HAP-1 (cell line): Measurements from ENCODE around the gene RIMBP2.
"Not testable (repeated sequence)": the region's sequence is repeated elsewhere in the genome, so short reads cannot be mapped to it uniquely, and the experiment has no call there.

Source experiments
- DNase-seq, 2 experiments: peaks; one replicate each; pipeline ENCODE4 v3.0.0-alpha.2; 2016 to 2020; ENCODE audit warnings: low spot score in 2 of 2
- H3K27me3 ChIP-seq: fragments of 250-450 bp; sonication (Bioruptor Pico); 2 replicates; pipeline ENCODE4 v1.5.1; 2020; ENCODE audit warnings: low read depth, mild to moderate bottlenecking, moderate library complexity
- H3K36me3 ChIP-seq: fragments of 250-450 bp; sonication (Bioruptor Pico); replicated peaks from 2 replicates; pipeline ENCODE4 v1.5.1; 2020; ENCODE audit warnings: mild to moderate bottlenecking
- H3K4me1 ChIP-seq: fragments of 250-450 bp; sonication (Bioruptor Pico); 2 replicates; pipeline ENCODE4 v1.5.1; 2020; ENCODE audit warnings: mild to moderate bottlenecking
- H3K4me3 ChIP-seq: fragments of 250-450 bp; sonication (Bioruptor Pico); 2 replicates; pipeline ENCODE4 v1.5.1; 2020; ENCODE audit warnings: mild to moderate bottlenecking, moderate library complexity
- H3K9me3 ChIP-seq: fragments of 250-450 bp; sonication (Bioruptor Pico); 2 replicates; pipeline ENCODE4 v1.5.1; 2020; ENCODE audit warnings: mild to moderate bottlenecking, moderate library complexity
- in situ Hi-C: fragments of 300-500 bp; cut with MboI; formaldehyde crosslinking; loops from 3 replicates; pipeline ENCODE4 v1.14.3; 2020; ENCODE audit warnings: low sequenced_read_pairs, inconsistent platforms, mixed read lengths

Gene RIMBP2, protein sequence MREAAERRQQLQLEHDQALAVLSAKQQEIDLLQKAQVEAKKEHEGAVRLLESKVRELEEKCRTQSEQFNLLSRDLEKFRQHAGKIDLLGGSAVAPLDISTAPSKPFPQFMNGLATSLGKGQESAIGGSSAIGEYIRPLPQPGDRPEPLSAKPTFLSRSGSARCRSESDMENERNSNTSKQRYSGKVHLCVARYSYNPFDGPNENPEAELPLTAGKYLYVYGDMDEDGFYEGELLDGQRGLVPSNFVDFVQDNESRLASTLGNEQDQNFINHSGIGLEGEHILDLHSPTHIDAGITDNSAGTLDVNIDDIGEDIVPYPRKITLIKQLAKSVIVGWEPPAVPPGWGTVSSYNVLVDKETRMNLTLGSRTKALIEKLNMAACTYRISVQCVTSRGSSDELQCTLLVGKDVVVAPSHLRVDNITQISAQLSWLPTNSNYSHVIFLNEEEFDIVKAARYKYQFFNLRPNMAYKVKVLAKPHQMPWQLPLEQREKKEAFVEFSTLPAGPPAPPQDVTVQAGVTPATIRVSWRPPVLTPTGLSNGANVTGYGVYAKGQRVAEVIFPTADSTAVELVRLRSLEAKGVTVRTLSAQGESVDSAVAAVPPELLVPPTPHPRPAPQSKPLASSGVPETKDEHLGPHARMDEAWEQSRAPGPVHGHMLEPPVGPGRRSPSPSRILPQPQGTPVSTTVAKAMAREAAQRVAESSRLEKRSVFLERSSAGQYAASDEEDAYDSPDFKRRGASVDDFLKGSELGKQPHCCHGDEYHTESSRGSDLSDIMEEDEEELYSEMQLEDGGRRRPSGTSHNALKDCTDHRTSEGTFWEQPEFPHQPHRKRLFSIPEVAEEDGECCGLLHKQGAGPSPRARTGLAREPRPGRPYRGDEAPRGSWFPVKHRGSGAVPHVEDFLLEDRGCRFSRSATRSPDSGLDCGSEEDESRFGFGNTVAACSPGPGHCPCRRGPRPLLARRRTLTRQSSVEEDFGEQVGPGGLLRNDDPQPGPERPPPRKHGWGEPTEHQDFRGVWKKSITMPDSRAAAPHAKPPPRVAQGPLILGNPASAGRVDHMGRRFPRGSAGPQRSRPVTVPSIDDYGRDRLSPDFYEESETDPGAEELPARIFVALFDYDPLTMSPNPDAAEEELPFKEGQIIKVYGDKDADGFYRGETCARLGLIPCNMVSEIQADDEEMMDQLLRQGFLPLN (N-terminal part only)

DNA sequence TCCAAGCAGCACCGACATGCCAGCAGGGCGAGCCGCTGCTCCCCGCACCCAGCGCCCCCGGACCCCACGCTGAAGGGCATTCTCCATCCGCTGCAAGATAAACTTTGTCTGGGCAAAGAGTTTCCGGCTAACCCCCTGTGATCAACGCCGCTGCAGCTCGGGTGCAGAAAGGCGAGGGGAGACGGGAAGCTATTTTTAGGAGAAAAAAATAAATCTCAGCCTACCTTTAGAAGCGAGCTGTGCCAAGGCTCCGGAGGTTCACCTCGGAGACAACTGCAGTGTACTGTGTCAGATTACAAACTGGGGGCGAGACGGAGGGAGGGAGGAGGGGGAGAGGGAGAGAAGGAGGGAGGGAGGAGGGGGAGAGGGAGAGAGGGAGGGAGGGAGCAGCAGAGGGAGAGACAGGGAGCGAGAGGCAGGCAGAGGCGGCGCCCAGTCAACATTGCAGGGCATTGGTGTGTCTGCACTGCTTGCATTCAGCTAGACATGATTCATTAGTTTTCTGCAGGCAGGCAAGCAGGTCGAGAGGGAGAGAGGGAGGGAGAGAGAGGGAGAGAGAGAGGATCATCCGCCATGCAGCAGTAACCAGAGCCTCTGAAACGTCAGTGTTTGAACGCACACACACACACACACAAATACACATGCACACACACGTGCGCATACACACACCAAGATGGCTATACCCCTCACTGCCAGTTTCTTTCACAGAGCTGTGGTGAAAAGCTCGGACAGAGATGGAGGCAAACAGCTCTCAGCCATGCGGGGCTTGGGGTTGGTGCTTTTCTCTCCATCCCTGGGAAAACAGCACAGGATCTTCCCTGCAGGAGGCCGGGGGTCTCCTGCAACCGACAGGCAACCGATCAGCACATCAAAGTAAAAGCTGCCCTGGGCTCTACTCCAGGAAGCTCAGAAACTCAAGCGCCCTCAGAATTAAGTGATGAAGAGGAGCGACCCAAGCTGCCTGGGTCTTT lies at the start of gene RIMBP2:
RIMBP2 (minus strand) TSS at position 302 of the 971 bp plus-strand sequence. CDS start 237,286 bp downstream, outside the sequence.
- no peaks in the 10 kb centered on the region for H3K4me1 ChIP-seq
- H3K27me3 ChIP-seq, result peaks cover 42% of the 10 kb centered on the region
- H3K4me3 ChIP-seq, result peak within 1 kb of the TSS; percentile 9
- no peaks in the 10 kb centered on the region for H3K9me3 ChIP-seq
- H3K36me3 ChIP-seq, result no peaks in the 10 kb centered on the region
- in situ Hi-C loops, result no loop called here
- peak in 1 of 2 experiments; percentile 40 for DNase-seq

DNA sequence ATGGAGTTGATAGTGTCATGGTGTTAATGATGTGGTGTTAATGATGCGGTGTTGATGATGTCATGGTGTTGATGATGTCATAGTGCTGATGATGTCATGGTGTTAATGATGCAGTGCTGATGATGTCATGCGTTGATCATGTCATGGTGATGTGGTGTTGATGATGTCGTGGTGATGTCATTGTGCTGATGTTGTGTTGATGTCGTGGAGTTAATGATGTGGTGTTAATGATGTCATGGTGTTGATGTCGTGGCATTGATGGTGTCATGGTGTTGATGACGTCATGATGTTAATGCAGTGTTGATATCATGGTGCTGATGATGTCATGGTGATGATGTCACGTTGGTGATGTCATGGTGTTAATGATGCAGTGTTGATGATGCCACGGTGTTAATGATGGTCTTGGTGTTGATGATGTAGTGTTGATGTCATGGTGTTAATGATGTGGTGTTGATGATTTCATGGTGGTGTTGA lies 49.1 kb upstream of the RIMBP2 start:
- peaks cover 14% of the 10 kb centered on the region for H3K27me3 ChIP-seq
- DNase-seq, result no peak
- no peak overlapping the region for H3K4me3 ChIP-seq
- H3K36me3 ChIP-seq, result no peaks in the 10 kb centered on the region
- no peaks in the 10 kb centered on the region for H3K4me1 ChIP-seq
- in situ Hi-C loops, result no loop called here
- no peaks in the 10 kb centered on the region for H3K9me3 ChIP-seq

DNA sequence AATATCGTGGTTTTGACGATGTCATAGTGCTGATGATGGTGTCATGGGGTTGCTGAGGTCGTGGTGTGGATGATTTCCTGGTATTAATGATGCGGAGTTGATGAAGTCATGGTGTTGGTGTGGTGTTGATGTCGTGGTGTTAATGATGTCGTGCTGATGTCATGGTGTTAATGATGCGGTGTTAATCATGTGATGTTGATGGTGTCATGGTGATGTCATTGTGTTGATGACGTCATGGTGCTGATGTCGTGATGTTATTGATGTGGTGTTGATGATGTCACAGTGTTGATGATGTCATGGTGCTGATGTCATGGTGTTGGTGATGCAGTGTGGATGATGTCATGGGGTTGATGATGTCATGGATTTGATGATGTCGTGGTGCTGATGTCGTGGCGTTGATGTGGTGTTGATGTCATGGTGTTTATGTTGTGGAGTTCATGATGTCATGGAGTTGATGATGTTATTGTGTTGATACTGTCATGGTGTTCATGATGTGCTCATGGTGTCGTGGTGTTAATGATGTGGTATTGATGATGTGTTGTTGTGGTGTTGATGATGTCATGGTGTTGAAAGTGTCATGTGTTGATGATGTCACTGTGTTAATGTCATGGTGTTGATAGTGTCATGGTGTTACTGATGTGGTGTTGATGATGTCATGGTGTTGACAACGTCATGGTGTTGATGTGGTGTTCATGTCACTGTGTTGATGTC lies 48.5 kb upstream of the RIMBP2 start:
- peak in 1 of 2 experiments; percentile 37 for DNase-seq
- Histone ChIP-seq H3K4me1 (no peaks in the 10 kb centered on the region), H3K9me3 (no peaks in the 10 kb centered on the region), H3K4me3 (no peak overlapping the region), H3K36me3 (no peaks in the 10 kb centered on the region), H3K27me3 (peaks cover 14% of the 10 kb centered on the region)
- in situ Hi-C loops, result no loop called here

DNA sequence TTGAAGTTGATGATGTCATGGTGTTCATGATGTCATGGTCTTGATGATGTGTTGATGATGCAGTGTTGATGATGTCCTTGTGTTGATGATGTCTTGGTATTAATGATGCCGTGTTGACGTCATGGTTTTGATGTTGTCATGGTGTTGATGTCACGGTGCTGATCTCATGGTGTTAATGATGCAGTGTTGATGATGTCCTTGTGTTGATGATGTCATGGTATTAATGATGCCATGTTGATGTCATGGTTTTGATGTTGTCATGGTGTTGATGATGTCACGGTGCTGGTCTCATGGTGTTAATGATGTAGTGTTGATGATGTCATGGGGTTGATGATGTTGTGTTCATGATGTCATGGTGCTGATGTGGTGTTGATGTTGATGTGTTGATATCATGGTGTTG lies 48.0 kb upstream of the RIMBP2 start:
- DNase-seq, result no peak
- Histone ChIP-seq H3K4me3 (no peak overlapping the region), H3K27me3 (peaks cover 14% of the 10 kb centered on the region), H3K4me1 (no peaks in the 10 kb centered on the region), H3K9me3 (no peaks in the 10 kb centered on the region), H3K36me3 (no peaks in the 10 kb centered on the region)
- in situ Hi-C loops, result no loop called here

DNA sequence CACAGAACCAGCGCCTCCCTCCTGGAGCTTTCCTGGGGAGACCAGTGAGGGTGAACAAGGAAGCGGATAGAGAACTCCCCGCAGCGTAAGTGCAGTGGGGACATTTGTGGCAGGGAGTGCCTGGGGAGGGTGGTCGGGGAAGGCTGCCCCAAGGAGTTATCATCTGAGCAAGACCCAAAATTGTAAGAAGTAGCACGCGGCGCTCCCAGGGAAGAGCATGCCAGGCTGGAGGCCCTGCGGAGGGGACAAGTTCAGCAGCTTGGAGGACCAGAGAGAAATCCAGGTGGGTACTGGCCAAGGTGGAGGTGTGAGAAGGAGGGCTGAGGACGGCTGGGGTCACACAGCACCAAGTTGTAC lies 46.2 kb upstream of the RIMBP2 start:
- Histone ChIP-seq H3K4me3 (no peak overlapping the region), H3K4me1 (no peaks in the 10 kb centered on the region), H3K9me3 (no peaks in the 10 kb centered on the region), H3K27me3 (peaks cover 14% of the 10 kb centered on the region), H3K36me3 (no peaks in the 10 kb centered on the region)
- DNase-seq, result no peak
- in situ Hi-C loops, result no loop called here

DNA sequence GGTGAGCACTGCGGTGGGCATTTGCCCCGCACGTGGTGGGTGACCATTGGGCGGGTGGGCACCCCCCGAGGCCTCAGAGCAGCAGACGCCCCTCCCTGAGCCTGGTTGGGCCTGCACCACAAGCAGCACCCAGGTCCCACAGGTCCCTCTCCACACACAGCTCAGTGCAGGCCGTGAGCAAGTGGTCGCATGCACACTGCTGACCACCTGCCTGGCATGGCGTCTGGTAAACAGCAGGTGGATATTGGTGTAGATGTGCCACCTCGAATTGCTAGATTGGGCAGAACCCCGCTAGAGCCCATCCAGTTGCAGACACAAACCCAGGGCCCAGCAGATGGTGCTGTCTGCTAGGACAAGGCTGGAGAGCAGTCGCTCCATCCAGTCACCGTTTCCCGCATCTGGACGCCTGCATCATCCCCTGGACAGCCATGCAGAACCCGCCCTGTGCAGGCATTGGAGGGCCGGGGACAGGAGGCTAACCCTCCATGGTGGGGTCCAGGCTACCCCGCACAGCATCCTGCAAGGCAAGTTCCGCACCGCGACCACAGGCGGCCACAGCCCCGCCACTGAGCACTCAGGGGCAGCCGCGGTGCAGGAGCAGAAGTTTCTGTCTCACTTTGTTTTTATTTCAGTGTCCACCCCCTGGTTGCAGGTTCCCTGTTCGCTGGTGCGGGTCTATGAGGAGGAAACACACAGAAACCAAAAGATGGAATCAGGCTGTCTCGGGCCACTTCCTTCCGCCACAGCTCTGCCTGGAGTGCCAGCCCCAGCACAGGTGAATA lies 45.6 kb upstream of the RIMBP2 start:
- Histone ChIP-seq H3K4me3 (no peak overlapping the region), H3K4me1 (no peaks in the 10 kb centered on the region), H3K27me3 (peaks cover 14% of the 10 kb centered on the region), H3K9me3 (no peaks in the 10 kb centered on the region), H3K36me3 (no peaks in the 10 kb centered on the region)
- in situ Hi-C loops, result no loop called here
- DNase-seq, result peak in 1 of 2 experiments; percentile 56

DNA sequence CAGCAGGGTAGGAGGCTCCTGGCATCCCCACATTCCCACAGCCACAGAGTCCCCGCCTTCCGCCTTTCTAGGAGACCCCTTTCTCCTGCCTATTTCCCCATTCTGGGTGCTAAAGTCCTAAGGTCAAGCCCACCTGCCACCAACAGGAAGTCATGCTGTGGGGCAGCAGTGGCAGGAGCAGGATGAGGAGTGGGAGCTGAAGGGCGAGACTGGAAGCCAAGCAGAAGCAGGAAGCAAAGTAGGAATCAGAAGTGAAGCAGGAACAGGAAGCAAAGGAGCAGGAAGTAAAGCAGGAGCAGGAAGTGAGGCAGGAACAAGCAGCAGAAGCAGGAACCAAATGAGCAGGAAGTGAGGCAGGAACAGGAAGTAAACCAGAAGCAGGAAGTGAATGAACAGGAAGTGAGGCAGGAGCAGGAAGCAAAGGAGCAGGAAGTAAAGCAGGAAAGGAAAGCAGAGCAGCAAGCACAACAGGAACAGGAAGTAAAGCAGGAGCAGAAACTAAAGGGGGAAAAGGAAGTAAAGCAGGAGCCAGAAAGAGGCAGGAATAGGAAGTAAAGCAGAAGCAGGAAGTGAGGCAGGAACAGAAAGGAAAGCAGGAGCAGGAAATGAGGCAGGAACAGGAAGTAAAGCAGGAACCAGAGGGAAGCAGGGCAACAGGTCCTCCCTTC lies 38.3 kb upstream of the RIMBP2 start:
- Histone ChIP-seq H3K27me3 (no peaks in the 10 kb centered on the region; the same call in 1 of the 2 replicates), H3K9me3 (peaks cover 2% of the 10 kb centered on the region; the same call in 1 of the 2 replicates), H3K4me3 (no peak overlapping the region), H3K4me1 (no peaks in the 10 kb centered on the region), H3K36me3 (no peaks in the 10 kb centered on the region)
- in situ Hi-C loops, result no loop called here
- no peak for DNase-seq

DNA sequence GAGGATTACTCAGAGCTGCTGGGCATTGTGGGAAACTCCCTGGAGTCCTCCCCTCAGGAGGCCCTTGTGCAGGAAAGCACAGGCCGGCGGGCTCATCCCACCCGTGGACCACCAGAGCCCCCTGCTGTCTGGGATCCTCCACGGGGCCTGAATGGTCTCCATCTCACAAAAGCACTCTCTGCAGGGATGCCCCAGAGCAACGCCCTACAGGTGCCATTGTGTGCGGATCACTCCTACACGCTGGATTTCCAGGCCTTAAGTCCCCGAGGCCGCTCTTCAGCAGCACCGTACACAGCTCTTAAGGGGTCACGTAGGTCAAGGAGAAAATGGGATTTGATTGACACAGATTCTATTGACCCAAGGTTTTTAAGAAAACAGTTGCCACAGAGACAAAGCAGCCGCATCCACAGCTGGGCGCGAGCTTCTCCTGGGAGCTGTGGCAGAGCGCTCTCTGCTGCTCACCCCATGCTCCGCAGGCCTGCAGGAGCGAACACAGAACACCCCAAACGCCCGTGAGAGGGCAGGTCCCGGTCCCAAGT lies 36.7 kb upstream of the RIMBP2 start:
- Histone ChIP-seq H3K9me3 (peaks cover 2% of the 10 kb centered on the region; the same call in 1 of the 2 replicates), H3K4me3 (no peak overlapping the region), H3K4me1 (no peaks in the 10 kb centered on the region), H3K27me3 (no peaks in the 10 kb centered on the region; the same call in 1 of the 2 replicates), H3K36me3 (no peaks in the 10 kb centered on the region)
- DNase-seq, result no peak
- in situ Hi-C loops, result no loop called here

DNA sequence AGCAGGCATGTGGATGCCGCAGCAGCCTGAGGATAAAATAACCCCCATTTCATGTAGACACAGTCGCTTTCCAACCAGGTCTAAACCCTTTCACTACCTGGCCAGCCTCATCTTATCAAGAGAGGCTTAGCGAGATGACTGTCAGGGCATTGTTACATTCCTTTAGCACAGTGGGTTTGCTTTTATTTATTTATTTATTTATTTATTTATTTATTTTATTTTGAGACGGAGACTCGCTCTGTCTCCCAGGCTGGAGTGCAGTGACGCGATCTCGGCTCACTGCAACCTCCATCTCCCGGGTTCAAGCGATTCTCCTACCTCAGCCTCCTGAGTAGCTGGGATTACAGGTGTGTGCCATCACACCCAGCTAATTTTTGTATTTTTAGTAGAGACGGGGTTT lies 35.9 kb upstream of the RIMBP2 start:
- H3K9me3 ChIP-seq, DNase-seq, H3K36me3 ChIP-seq, H3K4me1 ChIP-seq, H3K27me3 ChIP-seq, in situ Hi-C loops, H3K4me3 ChIP-seq: not testable (repeated sequence)

DNA sequence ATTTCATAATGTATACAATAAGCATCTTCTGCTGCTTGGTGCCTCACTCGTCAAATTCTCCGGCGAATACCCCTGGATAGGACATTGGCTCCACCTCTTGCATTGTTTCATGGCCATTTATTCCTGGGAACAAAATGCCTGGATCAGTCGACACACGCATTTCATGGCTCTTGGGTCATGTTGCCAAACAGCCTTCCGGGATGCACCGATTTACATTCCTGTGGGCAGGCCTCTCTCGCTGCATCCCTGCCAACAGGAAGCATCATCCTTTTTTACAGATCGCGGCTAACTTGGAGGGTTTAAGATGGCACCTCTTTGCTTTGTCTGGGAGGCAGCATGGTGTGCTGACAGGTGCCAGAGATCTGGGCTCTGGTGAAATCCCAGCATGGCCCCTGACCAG lies 32.7 kb upstream of the RIMBP2 start:
- in situ Hi-C loops, result loop anchor here (25.0 kb wide), 1 partner anchor 711 kb away; no protein-coding TSS in a partner anchor
- Histone ChIP-seq H3K4me3 (no peak overlapping the region), H3K9me3 (no peaks in the 10 kb centered on the region; the same call in 1 of the 2 replicates), H3K27me3 (no peaks in the 10 kb centered on the region; the same call in 1 of the 2 replicates), H3K36me3 (no peaks in the 10 kb centered on the region), H3K4me1 (no peaks in the 10 kb centered on the region)
- DNase-seq, result no peak
